Endodermal cell (in vitro differentiated cells): ENCODE results near the gene OTOP3. TPM values are rescaled to one million over a fixed set of nuclear protein-coding genes. Genes with fewer than 3 reads are reported as not detected.

ENCODE experiments used
- DNase-seq: peaks from one replicate; pipeline ENCODE4 v3.0.0-alpha.2; 2017
- H3K27ac ChIP-seq: 2 replicates; pipeline ENCODE4 v1.5.1; 2013; ENCODE audit warnings: mild to moderate bottlenecking, low read depth, low read length, moderate library complexity
- H3K27me3 ChIP-seq: 2 replicates; pipeline ENCODE4 v1.6.1; 2013; ENCODE audit warnings: mild to moderate bottlenecking, low read length, moderate library complexity; ENCODE audit not compliant: insufficient read depth, control insufficient read depth, poor library complexity, severe bottlenecking
- H3K36me3 ChIP-seq: 2 replicates; pipeline ENCODE4 v1.7.0; 2013; ENCODE audit warnings: mild to moderate bottlenecking, low read length, moderate library complexity; ENCODE audit not compliant: control insufficient read depth, insufficient read depth
- H3K4me1 ChIP-seq: one replicate; pipeline ENCODE4 v1.7.0; 2013; ENCODE audit warnings: low read length; ENCODE audit not compliant: control insufficient read depth, insufficient read depth
- H3K4me3 ChIP-seq: 2 replicates; pipeline ENCODE4 v1.5.1; 2013; ENCODE audit warnings: mild to moderate bottlenecking, low read length, moderate library complexity
- H3K9ac ChIP-seq: 2 replicates; pipeline ENCODE4 v1.6.1; 2013; ENCODE audit warnings: mild to moderate bottlenecking, low read length, moderate library complexity; ENCODE audit not compliant: poor library complexity, severe bottlenecking; ENCODE audit errors: extremely low read depth
- H3K9me3 ChIP-seq: 2 replicates; pipeline ENCODE4 v1.6.1; 2013; ENCODE audit warnings: mild to moderate bottlenecking, low read length, moderate library complexity; ENCODE audit not compliant: control insufficient read depth
- H3K27ac Mint-ChIP-seq: 2 replicates; pipeline ENCODE4 v1.8.0; 2020; ENCODE audit warnings: mixed read lengths
- H3K27me3 Mint-ChIP-seq: 2 replicates; pipeline ENCODE4 v1.8.0; 2021; ENCODE audit warnings: mild to moderate bottlenecking, mixed read lengths; ENCODE audit not compliant: insufficient read depth
- H3K36me3 Mint-ChIP-seq: 2 replicates; pipeline ENCODE4 v1.8.0; 2020; ENCODE audit warnings: low read depth, mixed read lengths
- H3K4me1 Mint-ChIP-seq: 2 replicates; pipeline ENCODE4 v1.8.0; 2020; ENCODE audit warnings: mixed read lengths
- H3K4me3 Mint-ChIP-seq: 2 replicates; pipeline ENCODE4 v1.8.0; 2020; ENCODE audit warnings: mild to moderate bottlenecking, moderate library complexity, mixed read lengths
- H3K9me3 Mint-ChIP-seq: 2 replicates; pipeline ENCODE4 v1.8.0; 2020; ENCODE audit warnings: mild to moderate bottlenecking, mixed read lengths
- whole genome bisulfite sequencing, 2 experiments: methylation state at CpG; one replicate each; pipeline versions ENCODE4 v1.1.5 to v1.1.7; 2013; ENCODE audit warnings: missing lambda C conversion rate in 2 of 2, mixed read lengths in 1 of 2; ENCODE audit not compliant: insufficient coverage in 1 of 2, insufficient read length in 1 of 2; 5-methylcytosine and 5-hydroxymethylcytosine counted together
- total RNA-seq, 2 donors: library from RNA; stranded (reverse); fragmentation: NEBNext Ultra II Directional in 1 of 2; extraction: Animal tissue kit (Norgen Biotek cat#: 25700) in 1 of 2; gene quantifications; 2 replicates in 1 of 2; 3 replicates in 1 of 2; pipeline ENCODE4 v1.2.1, GENCODE V29; 2021
- TF ChIP-seq, protein P1 (sequence below): fragments of 200-600 bp; sonication (generic); conservative IDR thresholded peaks from 2 replicates; pipeline ENCODE4 v1.5.0; 2021; ENCODE audit warnings: antibody characterized with exemption, mild to moderate bottlenecking

OTOP3 gene
- total RNA-seq, 2 donors from 2014 or later: not detected

DNA sequence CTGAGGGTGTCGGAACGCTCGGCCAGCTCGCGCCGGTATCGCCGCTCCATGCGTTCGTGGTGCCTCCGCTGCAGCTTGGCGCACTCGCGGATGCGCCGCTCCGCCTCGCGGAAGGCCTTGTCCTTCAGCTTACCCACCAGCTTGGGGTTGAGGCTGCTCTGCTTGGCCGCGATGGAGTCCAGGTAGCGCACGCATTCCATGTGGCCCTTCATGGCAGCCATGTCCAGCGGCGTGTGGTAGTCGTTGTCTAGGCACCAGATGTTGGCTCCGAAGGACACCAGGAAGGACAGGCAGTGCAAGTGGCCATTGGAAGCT is 15.4 kb upstream of the OTOP3 start:
- H3K27ac ChIP-seq: no peak overlapping the region
- TF ChIP-seq, protein P1, sequence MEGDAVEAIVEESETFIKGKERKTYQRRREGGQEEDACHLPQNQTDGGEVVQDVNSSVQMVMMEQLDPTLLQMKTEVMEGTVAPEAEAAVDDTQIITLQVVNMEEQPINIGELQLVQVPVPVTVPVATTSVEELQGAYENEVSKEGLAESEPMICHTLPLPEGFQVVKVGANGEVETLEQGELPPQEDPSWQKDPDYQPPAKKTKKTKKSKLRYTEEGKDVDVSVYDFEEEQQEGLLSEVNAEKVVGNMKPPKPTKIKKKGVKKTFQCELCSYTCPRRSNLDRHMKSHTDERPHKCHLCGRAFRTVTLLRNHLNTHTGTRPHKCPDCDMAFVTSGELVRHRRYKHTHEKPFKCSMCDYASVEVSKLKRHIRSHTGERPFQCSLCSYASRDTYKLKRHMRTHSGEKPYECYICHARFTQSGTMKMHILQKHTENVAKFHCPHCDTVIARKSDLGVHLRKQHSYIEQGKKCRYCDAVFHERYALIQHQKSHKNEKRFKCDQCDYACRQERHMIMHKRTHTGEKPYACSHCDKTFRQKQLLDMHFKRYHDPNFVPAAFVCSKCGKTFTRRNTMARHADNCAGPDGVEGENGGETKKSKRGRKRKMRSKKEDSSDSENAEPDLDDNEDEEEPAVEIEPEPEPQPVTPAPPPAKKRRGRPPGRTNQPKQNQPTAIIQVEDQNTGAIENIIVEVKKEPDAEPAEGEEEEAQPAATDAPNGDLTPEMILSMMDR: no peak
- no peak overlapping the region for H3K4me3 ChIP-seq
- Mint-ChIP-seq H3K27me3 (peaks cover 57% of the 10 kb centered on the region), H3K9me3 (no peaks in the 10 kb centered on the region), H3K36me3 (no peaks in the 10 kb centered on the region), H3K4me1 (peaks cover 2% of the 10 kb centered on the region), H3K27ac (no peak overlapping the region), H3K4me3 (no peak overlapping the region)
- no peak for DNase-seq
- H3K9me3 ChIP-seq: no peaks in the 10 kb centered on the region
- H3K27me3 ChIP-seq: peaks cover 39% of the 10 kb centered on the region
- H3K36me3 ChIP-seq: no peaks in the 10 kb centered on the region
- 95 to 96% methylated on average over 24 to 27 of the region's 27 CpGs for WGBS, 2 experiments
- no peaks in the 10 kb centered on the region for H3K4me1 ChIP-seq
- H3K9ac ChIP-seq: no peak overlapping the region

DNA sequence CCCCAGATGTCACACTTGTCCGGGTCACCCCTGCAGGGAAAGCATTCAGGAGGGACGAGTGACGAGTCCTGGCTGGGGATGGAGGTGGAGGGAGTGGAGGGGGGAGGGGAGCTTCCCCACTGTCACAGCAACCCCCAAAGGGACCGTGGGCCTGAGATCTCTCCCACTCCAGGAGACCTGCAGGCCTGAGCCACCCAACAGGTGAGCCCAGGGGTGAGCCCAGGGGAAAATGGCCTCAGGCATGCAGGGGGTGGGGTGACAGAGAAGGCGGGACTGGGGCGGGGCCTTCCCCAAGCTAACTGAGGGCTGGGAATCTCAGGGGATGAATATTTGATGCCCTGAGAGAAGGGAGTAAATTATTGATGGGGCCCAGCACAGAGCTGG is 15.1 kb upstream of the OTOP3 start:
- Mint-ChIP-seq H3K27ac (no peak overlapping the region), H3K4me1 (peaks cover 2% of the 10 kb centered on the region), H3K36me3 (no peaks in the 10 kb centered on the region), H3K27me3 (peaks cover 61% of the 10 kb centered on the region), H3K4me3 (no peak overlapping the region), H3K9me3 (no peaks in the 10 kb centered on the region)
- TF ChIP-seq, protein P1: no peak
- no peaks in the 10 kb centered on the region for H3K4me1 ChIP-seq
- H3K9me3 ChIP-seq: no peaks in the 10 kb centered on the region
- no peak overlapping the region for H3K4me3 ChIP-seq
- H3K9ac ChIP-seq: no peak overlapping the region
- no peaks in the 10 kb centered on the region for H3K36me3 ChIP-seq
- peaks cover 42% of the 10 kb centered on the region for H3K27me3 ChIP-seq
- 79 to 100% methylated on average over 1 to 6 of the region's 6 CpGs for WGBS, 2 experiments
- H3K27ac ChIP-seq: no peak overlapping the region
- no peak for DNase-seq

DNA sequence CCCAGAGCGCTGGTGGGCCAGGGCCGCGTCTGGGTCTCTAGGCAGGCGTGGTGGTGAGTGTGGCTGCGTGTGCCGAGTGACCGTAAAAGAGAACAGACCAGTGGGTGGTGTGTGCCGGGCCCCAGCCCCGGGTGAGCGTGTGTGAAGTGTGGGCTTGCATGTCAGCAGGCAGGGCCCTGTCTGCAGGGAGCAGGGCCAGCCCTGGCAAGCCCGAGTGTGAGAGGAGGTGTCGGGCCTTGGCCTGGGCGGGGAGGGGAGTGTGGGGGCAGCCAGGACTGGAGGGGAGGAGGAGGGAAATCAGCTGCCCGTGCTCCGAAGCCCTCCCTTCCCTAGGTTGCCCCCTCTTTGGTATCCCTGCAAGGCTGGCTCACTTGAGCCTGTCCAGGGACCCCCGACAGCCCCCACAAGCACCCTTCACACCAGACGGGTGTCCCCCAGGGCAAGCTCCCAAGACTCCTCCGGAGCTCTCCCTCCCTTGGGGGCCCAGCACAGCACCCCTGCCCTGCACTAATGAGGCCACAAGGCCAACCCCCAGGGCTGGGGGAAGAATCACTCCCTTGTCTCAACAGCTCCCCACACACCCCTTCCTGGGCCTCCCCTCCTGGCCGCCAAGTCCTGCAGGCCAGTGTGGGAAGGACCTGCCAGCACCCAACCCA is 14.5 kb upstream of the OTOP3 start:
- H3K4me3 Mint-ChIP-seq: no peak overlapping the region
- no peak overlapping the region for H3K9ac ChIP-seq
- no peak overlapping the region for H3K27ac ChIP-seq
- no peaks in the 10 kb centered on the region for H3K36me3 ChIP-seq
- peaks cover 48% of the 10 kb centered on the region for H3K27me3 ChIP-seq
- peak; percentile 80 for DNase-seq
- no peaks in the 10 kb centered on the region for H3K9me3 Mint-ChIP-seq
- no peak overlapping the region for H3K4me3 ChIP-seq
- H3K9me3 ChIP-seq: no peaks in the 10 kb centered on the region
- H3K27me3 Mint-ChIP-seq: peaks cover 64% of the 10 kb centered on the region
- no peaks in the 10 kb centered on the region for H3K4me1 ChIP-seq
- WGBS, 2 experiments: 86 to 100% methylated on average over 1 to 19 of the region's 19 CpGs
- no peak overlapping the region for H3K27ac Mint-ChIP-seq
- H3K36me3 Mint-ChIP-seq: no peaks in the 10 kb centered on the region
- TF ChIP-seq, protein P1: no peak
- peaks cover 2% of the 10 kb centered on the region for H3K4me1 Mint-ChIP-seq
